WTC11 (cell line): Measurements from ENCODE around the gene ZFP36L2.

Experiments
- MAX ChIP-seq: sonication (generic); formaldehyde crosslinking; IDR thresholded peaks from 2 replicates; pipeline ENCODE4 v1.8.0; 2022; ENCODE audit warnings: mild to moderate bottlenecking, missing genetic modification reagents
- TF ChIP-seq, protein P1 (sequence below): fragments of 200-600 bp; IDR thresholded peaks from 2 replicates; pipeline ENCODE4 v1.8.0; 2022; ENCODE audit warnings: antibody characterized with exemption

GRCh38 chr2:43266711-43267111 lies 40.3 kb upstream of the ZFP36L2 start:
- TF ChIP-seq MAX (CRISPR knock-in tag) = no peak
- TF ChIP-seq, protein P1, sequence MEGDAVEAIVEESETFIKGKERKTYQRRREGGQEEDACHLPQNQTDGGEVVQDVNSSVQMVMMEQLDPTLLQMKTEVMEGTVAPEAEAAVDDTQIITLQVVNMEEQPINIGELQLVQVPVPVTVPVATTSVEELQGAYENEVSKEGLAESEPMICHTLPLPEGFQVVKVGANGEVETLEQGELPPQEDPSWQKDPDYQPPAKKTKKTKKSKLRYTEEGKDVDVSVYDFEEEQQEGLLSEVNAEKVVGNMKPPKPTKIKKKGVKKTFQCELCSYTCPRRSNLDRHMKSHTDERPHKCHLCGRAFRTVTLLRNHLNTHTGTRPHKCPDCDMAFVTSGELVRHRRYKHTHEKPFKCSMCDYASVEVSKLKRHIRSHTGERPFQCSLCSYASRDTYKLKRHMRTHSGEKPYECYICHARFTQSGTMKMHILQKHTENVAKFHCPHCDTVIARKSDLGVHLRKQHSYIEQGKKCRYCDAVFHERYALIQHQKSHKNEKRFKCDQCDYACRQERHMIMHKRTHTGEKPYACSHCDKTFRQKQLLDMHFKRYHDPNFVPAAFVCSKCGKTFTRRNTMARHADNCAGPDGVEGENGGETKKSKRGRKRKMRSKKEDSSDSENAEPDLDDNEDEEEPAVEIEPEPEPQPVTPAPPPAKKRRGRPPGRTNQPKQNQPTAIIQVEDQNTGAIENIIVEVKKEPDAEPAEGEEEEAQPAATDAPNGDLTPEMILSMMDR = no peak
